Heart left ventricle (tissue), 13 donors: ENCODE data around the gene AMPD1.

ENCODE experiments used
- CTCF ChIP-seq, 12 donors: fragments of 200-600 bp; sonication (generic) in 4 of 12; IDR thresholded peaks; one replicate each; pipeline versions ENCODE4 v1.5.0 to v1.8.0; 2018 to 2022; ENCODE audit warnings: antibody characterized with exemption in 12 of 12, mild to moderate bottlenecking in 5 of 12
- POLR2A ChIP-seq, 2 donors: fragments of 450-650 bp; IDR thresholded peaks; one replicate each; pipeline ENCODE4 v1.6.1; 2017; ENCODE audit warnings: antibody characterized with exemption in 2 of 2, mild to moderate bottlenecking in 2 of 2, moderate library complexity in 2 of 2
- donor health status: ischemic (EF 13 %, LVEDD 7.1; RV severe dilation, severe dysfunction).
- donor health status: DM: no; HTN: yes; CAD: no.
- donor health status: DM: no; HTN: no; CAD: no.
- donor health status: ischemic (EF 25% LVEDD 6.9; RV normal size, moderate dysfunction).
- donor health status: ischemic (EF 25% LVEDD 5.7; RV mildly dilated, moderate dysfunction).
- donor health status: ischemic (EF 35%, LVEDD 5.7; RV mildly dilated, moderate dysfunction).
- donor health status: nonischemic (EF 11% LVEDD 7.7; RV severe dilation, severe dysfunction).
- donor health status: DM: yes; HTN: yes; CAD: no.
- donor health status: PGD.
- donor health status: ischemic (EF 29% LVEDD 5.4; RV normal size, mild dysfunction).
- donor health status: nonischemic (EF 23%, LVEDD 6.1; RV moderate dilation, normal function).

- TF ChIP-seq CTCF (IDR thresholded peaks at IDR 0.05): no peak
- TF ChIP-seq POLR2A (IDR thresholded peaks at IDR 0.05): no peak
Measured at GRCh38 chr1:114703242-114703641, 7.9 kb upstream of the AMPD1 start.
